Natural killer cell (primary cell): Measurements from ENCODE around the gene AMDHD2. TPM values are rescaled to one million over a fixed set of nuclear protein-coding genes. Genes with fewer than 3 reads are reported as not detected.
"Not testable (repeated sequence)": the region's sequence is repeated elsewhere in the genome, so short reads cannot be mapped to it uniquely, and the experiment has no call there.

Source experiments
- ATAC-seq, 3 donors: fragments of 150-1000 bp in 2 of 3; fragments of 200-7000 bp in 1 of 3; cut with Tn5 transposase; 1 replicate in 1 of 3; 2 replicates in 2 of 3; pipeline ENCODE4 v1.10.0; 2021; ENCODE audit warnings: mild to moderate bottlenecking in 2 of 3, moderate library complexity in 2 of 3
- DNase-seq, 2 donors: peaks; one replicate each; pipeline versions ENCODE4 v3.0.0 to v3.0.0-alpha.2; 2013 to 2021; ENCODE audit warnings: mixed read lengths in 1 of 2
- H3K27ac ChIP-seq: one replicate; pipeline ENCODE4 v1.5.1; 2013; ENCODE audit warnings: mild to moderate bottlenecking, low read length
- H3K27me3 ChIP-seq: one replicate; pipeline ENCODE4 v1.6.1; 2013; ENCODE audit warnings: low read length; ENCODE audit not compliant: control insufficient read depth, insufficient read depth
- H3K36me3 ChIP-seq: one replicate; pipeline ENCODE4 v1.6.1; 2013; ENCODE audit warnings: low read length; ENCODE audit not compliant: control insufficient read depth, insufficient read depth
- H3K4me1 ChIP-seq: one replicate; pipeline ENCODE4 v1.6.1; 2013; ENCODE audit warnings: low read length; ENCODE audit not compliant: control insufficient read depth, insufficient read depth
- H3K4me3 ChIP-seq: one replicate; pipeline ENCODE4 v1.5.1; 2013; ENCODE audit warnings: low read length
- H3K9me3 ChIP-seq: one replicate; pipeline ENCODE4 v1.6.1; 2013; ENCODE audit warnings: low read length; ENCODE audit not compliant: control insufficient read depth, insufficient read depth
- H3K27ac Mint-ChIP-seq, 2 donors: one replicate each; pipeline ENCODE4 v1.8.0; 2022; ENCODE audit warnings: mild to moderate bottlenecking in 2 of 2, mixed read lengths in 2 of 2, moderate library complexity in 1 of 2
- H3K27me3 Mint-ChIP-seq, 2 donors: one replicate each; pipeline ENCODE4 v1.8.0; 2022; ENCODE audit warnings: low read depth in 2 of 2, mixed read lengths in 2 of 2
- H3K36me3 Mint-ChIP-seq: one replicate; pipeline ENCODE4 v1.8.0; 2022; ENCODE audit warnings: mixed read lengths
- H3K4me1 Mint-ChIP-seq, 2 donors: one replicate each; pipeline ENCODE4 v1.8.0; 2022; ENCODE audit warnings: mixed read lengths in 2 of 2
- H3K4me3 Mint-ChIP-seq: one replicate; pipeline ENCODE4 v1.8.0; 2022; ENCODE audit warnings: mild to moderate bottlenecking, moderate library complexity, mixed read lengths
- H3K9me3 Mint-ChIP-seq, 2 donors: one replicate each; pipeline ENCODE4 v1.8.0; 2022; ENCODE audit warnings: mixed read lengths in 2 of 2
- WGBS: methylation state at CpG from one replicate; pipeline ENCODE4 v1.1.7; 2013; ENCODE audit warnings: missing lambda C conversion rate; ENCODE audit not compliant: insufficient coverage; 5-methylcytosine and 5-hydroxymethylcytosine counted together
- intact Hi-C: fragments of 100-400 bp; cut with micrococcal nuclease; formaldehyde crosslinking; loops from one replicate; pipeline ENCODE4 v1.14.2; 2022
- total RNA-seq, 4 donors: library from RNA; stranded (reverse); fragments of 120-200 nt in 1 of 4; gene quantifications; one replicate each; pipeline versions ENCODE4 v1.2.3 to v1.2.4, GENCODE V29; 2013 to 2022
- TF ChIP-seq, protein P1 (sequence below): fragments of 200-600 bp; IDR thresholded peaks from one replicate; pipeline ENCODE4 v1.8.0; 2022; ENCODE audit warnings: antibody characterized with exemption

The AMDHD2 gene
- total RNA-seq, 3 donors from 2014 or later (not counting 1 experiment from before 2014, with no cell fraction given), result 129 to 162 (median 144) TPM

DNA sequence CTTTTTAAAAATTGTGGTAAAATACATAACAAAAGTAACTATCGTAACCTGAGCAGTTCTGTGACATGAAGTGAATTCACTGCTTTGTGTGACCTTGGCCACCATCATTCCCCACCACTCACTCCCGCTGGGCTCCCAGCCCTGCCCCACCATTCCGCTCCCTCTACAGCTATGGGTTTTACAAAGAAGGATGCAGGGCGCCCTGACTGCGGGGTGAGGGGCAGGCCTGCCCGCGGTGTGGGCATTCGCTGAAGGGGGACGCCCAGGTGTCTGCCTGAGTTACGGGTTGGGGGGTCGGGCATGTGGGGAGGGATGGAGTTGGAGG lies 11.2 kb downstream of the AMDHD2 start, which contains the start of gene CEMP1:
CEMP1 (minus strand) TSS at position 38 of the 325 bp plus-strand sequence. CDS start 335 bp downstream, outside the sequence.
- Histone ChIP-seq H3K4me3 (peak within 1 kb of the TSS; percentile 78), H3K27me3 (no peaks in the 10 kb centered on the region), H3K4me1 (peaks cover 35% of the 10 kb centered on the region), H3K36me3 (peaks cover 21% of the 10 kb centered on the region), H3K9me3 (no peaks in the 10 kb centered on the region), H3K27ac (peak within 1 kb of the TSS; percentile 100)
- no peaks in the 10 kb centered on the region for H3K36me3 Mint-ChIP-seq
- no peaks in the 10 kb centered on the region for H3K9me3 Mint-ChIP-seq
- ATAC-seq (no peak), DNase-seq (no peak)
- H3K27ac Mint-ChIP-seq, result peak within 1 kb of the TSS; percentile 98 to 100
- no peaks in the 10 kb centered on the region for H3K27me3 Mint-ChIP-seq
- H3K4me3 Mint-ChIP-seq, result peak within 1 kb of the TSS; percentile 93
- intact Hi-C loops, result no loop called here
- peaks cover 18 to 27% of the 10 kb centered on the region in 2 donors for H3K4me1 Mint-ChIP-seq
- 15% methylated on average over 11 of the region's 11 CpGs for WGBS
- TF ChIP-seq, protein P1, sequence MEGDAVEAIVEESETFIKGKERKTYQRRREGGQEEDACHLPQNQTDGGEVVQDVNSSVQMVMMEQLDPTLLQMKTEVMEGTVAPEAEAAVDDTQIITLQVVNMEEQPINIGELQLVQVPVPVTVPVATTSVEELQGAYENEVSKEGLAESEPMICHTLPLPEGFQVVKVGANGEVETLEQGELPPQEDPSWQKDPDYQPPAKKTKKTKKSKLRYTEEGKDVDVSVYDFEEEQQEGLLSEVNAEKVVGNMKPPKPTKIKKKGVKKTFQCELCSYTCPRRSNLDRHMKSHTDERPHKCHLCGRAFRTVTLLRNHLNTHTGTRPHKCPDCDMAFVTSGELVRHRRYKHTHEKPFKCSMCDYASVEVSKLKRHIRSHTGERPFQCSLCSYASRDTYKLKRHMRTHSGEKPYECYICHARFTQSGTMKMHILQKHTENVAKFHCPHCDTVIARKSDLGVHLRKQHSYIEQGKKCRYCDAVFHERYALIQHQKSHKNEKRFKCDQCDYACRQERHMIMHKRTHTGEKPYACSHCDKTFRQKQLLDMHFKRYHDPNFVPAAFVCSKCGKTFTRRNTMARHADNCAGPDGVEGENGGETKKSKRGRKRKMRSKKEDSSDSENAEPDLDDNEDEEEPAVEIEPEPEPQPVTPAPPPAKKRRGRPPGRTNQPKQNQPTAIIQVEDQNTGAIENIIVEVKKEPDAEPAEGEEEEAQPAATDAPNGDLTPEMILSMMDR, result no peak

DNA sequence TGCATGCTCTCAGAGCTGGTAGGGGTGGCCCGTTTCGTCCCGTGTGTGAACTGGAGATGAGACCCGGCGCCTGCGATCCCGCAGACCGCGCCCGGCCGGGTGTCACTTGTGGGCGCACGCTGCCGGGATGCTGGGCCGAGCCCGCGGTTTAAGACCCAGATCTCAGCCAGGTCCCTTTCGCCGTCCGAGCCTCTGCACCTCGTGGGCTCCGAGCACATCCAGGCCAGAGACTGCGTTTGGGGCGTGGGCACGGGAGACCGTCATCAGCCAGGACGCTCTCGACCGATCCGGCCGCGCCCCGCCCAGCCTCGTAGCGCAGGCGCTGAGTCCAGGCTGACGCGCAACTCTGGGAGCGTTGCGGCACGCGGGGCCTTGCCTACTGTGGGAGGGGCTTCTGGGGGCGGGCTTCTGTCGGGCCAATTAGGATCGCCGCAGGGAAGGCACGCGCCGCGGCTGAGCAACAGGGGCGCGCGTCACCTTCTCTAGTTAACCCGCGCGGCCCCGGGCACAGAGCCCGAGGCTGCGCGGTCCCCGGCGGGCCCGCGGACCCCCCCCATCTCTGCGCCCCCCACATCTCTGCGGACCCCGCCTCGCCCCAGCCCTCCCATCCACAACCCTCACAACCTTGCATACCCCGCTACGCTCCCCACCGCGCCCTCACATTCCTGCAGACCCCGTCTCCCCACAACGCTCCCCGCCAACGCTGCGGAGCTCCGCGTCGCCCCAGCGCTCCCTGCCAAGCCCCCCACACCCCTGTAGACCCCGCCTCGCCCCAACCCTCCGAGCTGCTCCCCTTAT lies 11.7 kb downstream of the AMDHD2 start:
- peaks cover 41% of the 10 kb centered on the region for H3K4me1 ChIP-seq
- peak overlapping the region; percentile 100 for H3K27ac ChIP-seq
- H3K27ac Mint-ChIP-seq, result peak overlapping the region; percentile 98 to 100
- peak overlapping the region; percentile 93 for H3K4me3 Mint-ChIP-seq
- peaks cover 18 to 32% of the 10 kb centered on the region in 2 donors for H3K4me1 Mint-ChIP-seq
- TF ChIP-seq, protein P1, result no peak
- WGBS, result 0% methylated on average over 84 of the region's 84 CpGs
- H3K36me3 Mint-ChIP-seq, result no peaks in the 10 kb centered on the region
- no peaks in the 10 kb centered on the region for H3K27me3 Mint-ChIP-seq
- peak; percentile 96 to 98 for DNase-seq
- H3K9me3 ChIP-seq, result no peaks in the 10 kb centered on the region
- peak overlapping the region; percentile 78 for H3K4me3 ChIP-seq
- peaks cover 20% of the 10 kb centered on the region for H3K36me3 ChIP-seq
- H3K27me3 ChIP-seq, result no peaks in the 10 kb centered on the region
- peak; percentile 85 to 96 (median 86) for ATAC-seq
- intact Hi-C loops, result loop anchor here (1.0 kb wide), 1 partner anchor 19 kb away; the partner anchor contains the start of gene ATP6V0C
- no peaks in the 10 kb centered on the region for H3K9me3 Mint-ChIP-seq

DNA sequence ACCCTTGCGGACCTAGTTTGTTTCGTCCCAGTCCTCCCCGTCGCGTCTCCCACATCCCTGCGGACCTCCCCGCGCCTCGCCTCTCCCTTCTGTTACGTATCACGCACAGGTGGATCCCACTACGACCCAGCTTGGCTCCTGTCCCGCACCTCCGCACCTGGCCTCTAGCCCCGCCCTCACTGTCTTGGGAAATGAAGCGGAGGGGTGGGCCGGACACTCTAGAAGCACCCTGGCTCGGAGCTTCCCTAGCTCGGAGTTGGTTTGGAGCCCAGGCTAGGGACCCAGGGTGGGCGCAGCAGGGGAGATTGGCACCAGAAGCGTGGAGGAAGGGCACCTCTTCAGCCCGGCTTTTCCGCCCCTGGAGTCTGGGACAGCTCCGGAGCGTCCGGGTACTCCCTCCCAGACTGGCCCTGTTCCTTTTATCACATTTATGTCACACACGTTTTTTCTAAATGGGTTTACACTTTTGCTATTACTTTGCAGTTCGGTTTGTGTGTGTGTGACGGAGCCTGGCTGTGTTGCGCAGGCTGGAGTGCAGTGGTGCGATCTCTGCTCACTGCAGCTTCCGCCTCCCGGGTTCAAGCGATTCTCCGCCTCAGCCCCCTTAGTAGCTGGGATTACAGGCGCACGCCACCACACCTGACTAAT lies 12.4 kb downstream of the AMDHD2 start:
- H3K27me3 ChIP-seq, result no peaks in the 10 kb centered on the region
- no peaks in the 10 kb centered on the region for H3K9me3 ChIP-seq
- H3K9me3 Mint-ChIP-seq, result no peaks in the 10 kb centered on the region
- intact Hi-C loops, result loop anchor here (1.0 kb wide), 1 partner anchor 19 kb away; the partner anchor contains the start of gene ATP6V0C
- H3K27me3 Mint-ChIP-seq, result no peaks in the 10 kb centered on the region
- peak overlapping the region; percentile 100 for H3K27ac ChIP-seq
- H3K27ac Mint-ChIP-seq, result peak overlapping the region; percentile 98 to 100
- peaks cover 20% of the 10 kb centered on the region for H3K36me3 ChIP-seq
- no peaks in the 10 kb centered on the region for H3K36me3 Mint-ChIP-seq
- 0% methylated on average over 37 of the region's 37 CpGs for WGBS
- peaks cover 46% of the 10 kb centered on the region for H3K4me1 ChIP-seq
- H3K4me3 Mint-ChIP-seq, result peak overlapping the region; percentile 93
- TF ChIP-seq, protein P1, result no peak
- ATAC-seq (peak; percentile 39 to 54 (median 41)), DNase-seq (peak; percentile 72 to 87)
- peak overlapping the region; percentile 78 for H3K4me3 ChIP-seq
- peaks cover 23 to 38% of the 10 kb centered on the region in 2 donors for H3K4me1 Mint-ChIP-seq

DNA sequence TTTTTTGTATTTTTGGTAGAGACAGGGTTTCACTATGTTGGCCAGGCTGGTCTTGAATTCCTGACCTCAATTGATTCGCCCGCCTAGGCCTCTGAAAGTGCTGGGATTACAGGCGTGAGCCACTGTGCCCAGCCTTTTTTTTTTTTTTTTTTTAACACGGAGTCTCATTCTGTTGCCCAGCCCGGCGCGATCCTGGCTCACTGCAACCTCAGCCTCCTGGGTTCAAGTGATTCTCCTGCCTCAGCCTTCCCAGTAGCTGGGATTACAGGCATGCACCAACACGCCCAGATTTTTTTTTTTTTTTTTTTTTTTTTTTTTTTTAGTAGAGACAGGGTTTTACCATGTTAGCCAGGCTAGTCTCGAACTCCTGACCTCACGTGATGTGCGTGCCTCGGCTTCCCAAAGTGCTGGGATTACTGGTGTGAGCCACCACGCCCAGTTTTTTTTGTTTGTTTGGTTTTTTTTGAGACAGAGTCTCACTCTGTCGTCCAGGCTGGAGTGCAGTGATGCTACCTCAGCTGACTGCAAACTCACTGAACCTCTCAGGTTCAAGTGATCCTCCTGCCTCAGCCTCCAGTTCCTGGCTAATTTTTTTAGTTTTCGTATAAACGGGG lies 13.1 kb downstream of the AMDHD2 start:
- intact Hi-C loops, H3K9me3 ChIP-seq, H3K36me3 Mint-ChIP-seq, ATAC-seq, H3K27me3 Mint-ChIP-seq, H3K27me3 ChIP-seq, H3K9me3 Mint-ChIP-seq: not testable (repeated sequence)
- peak overlapping the region; percentile 98 to 100 for H3K27ac Mint-ChIP-seq
- DNase-seq, result peak in 1 of 2 donors; percentile 38
- WGBS, result 31% methylated on average over 11 of the region's 16 CpGs
- Histone ChIP-seq H3K36me3 (peaks cover 14% of the 10 kb centered on the region), H3K27ac (peak overlapping the region; percentile 100), H3K4me3 (peak overlapping the region; percentile 78), H3K4me1 (peaks cover 46% of the 10 kb centered on the region)
- peak overlapping the region; percentile 93 for H3K4me3 Mint-ChIP-seq
- H3K4me1 Mint-ChIP-seq, result peaks cover 23 to 38% of the 10 kb centered on the region in 2 donors
